ENCODE measurements around the gene TMBIM4.
"Not testable (repeated sequence)": the region's sequence is repeated elsewhere in the genome, so short reads cannot be mapped to it uniquely, and the experiment has no call there.

Gene TMBIM4

DNA sequence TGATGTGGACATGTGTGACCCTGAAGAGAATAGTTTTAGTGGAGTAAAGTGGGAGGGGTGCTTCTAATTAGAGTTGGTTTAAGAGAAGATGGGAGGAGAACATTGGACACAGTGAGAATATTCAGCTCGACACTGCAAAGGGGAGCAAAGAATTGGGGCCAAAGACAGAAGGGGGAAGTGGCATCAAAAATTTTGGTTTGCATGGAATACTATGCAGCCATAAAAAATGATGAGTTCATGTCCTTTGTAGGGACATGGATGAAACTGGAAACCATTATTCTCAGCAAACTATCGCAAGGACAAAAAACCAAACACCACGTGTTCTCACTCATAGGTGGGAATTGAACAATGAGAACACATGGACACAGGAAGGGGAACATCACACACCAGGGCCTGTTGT, 15.0 kb upstream of the TMBIM4 start:
- DNase-seq (ENCODE audit: low read depth in 2 of 2) = not testable (repeated sequence)

DNA sequence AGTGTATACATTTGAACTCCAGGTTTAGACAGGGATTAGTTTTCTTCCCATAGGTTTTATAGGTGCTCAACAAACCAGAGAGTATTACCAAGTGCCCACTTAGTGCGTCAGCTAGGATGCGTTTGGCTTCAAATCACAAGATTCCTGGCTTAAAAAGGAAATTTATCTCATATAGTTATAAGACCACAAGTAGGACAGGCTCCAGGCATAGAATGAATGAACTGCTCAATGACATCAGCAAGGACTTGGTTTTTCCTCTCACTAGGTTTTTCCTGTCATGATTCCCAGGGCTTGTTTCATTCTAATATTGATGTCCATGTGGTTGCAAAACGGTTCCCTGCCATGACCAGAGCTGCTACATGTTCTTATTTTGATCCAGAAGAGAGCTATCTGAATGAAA, 13.2 kb upstream of the TMBIM4 start:
- DNase-seq (ENCODE audit: low read depth in 2 of 2) = no peak

DNA sequence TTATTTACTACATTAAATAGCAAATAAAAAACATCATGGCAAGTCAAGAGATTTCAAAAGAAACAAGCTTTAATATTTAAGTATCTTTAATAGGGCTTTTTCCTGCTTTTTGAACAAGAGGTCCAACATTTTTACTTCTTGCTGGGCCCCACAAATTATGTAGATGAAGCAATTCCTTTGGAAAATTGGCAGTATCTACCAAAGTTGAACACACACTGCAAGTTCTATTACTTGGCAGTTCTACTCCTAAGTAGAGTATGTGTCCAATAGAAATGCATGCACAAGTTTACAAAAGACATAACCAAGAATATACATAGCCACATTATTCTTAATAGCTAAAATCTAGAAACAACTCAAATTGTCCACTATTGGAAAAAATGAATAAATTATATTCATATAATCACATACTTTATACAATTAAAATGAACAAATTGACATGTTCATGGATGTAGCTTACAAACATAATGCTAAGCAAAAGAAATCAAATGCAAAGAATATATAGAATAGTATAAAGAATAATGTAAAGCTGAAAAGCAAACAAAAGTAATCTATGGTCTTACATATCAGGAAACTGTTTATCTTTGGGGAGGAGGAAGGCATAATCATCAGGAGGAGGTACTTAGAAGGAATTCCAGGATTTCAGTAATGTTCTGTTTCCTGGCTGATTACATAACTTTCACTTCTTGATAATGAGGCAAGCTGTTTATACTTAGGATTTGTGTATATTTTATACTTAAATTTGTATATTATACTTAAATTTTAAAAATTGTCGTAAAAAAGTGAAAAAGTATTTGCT, 6.5 kb upstream of the TMBIM4 start:
- no peak for DNase-seq (ENCODE audit: low read depth in 2 of 2)

DNA sequence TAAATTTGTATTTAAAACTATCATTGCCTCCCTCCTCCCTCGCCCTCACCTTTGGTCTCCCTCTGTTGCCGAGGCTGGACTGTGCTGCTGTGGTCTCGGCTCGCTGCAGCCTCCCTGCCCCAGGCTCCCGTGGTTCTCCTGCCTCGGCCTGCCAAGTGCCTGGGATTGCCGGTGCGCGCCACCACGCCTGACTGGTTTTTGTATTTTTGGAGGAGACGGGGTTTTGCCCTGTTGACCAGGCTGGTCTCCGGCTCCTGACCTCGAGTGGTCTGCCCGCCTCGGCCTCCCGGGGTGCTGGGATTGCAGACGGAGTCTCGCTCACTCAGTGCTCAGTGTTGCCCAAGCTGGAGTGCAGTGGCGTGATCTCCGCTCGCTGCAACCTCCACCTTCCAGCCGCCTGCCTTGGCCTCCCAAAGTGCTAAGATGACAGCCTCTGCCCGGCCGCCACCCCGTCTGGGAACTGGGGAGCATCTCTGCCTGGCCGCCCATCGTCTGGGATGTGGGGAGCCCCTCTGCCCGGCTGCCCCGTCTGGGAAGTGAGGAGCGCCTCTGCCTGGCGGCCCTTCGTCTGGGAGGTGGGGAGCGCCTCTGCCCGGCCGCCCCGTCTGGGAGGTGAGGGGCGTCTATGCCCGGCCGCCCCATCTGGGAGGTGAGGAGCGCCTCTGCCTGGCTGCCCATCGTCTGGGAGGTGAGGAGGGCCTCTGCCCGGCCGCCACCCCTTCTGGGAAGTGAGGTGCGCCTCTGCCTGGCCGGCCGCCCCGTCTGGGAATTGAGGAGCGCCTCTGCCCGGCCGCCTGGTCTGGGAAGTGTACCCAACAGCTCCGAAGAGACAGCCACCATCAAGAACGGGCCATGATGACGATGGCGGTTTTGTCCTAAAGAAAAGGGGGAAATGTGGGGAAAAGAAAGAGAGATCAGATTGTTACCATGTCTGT, 4.9 kb upstream of the TMBIM4 start:
- DNase-seq (ENCODE audit: low read depth in 2 of 2) = not testable (repeated sequence)

DNA sequence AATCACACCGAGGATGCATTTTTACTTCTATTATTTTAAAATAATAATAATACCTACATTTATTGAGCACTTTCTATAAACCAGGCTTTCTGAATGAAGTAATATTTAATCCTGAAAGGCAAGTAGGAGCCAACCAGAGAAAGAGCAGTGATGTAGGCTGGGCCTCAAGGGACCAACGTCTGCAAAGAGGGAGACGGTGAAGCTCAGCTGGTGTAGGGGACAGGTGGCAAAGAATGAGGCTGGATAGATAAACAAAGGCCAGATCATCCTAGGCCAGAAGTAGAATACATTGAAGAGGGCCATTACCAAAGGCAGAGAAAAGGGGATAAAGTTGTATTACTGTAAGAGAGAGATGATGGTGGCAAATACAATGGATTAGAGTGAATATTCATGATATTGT, 810 bp upstream of the TMBIM4 start:
- no peak for DNase-seq (ENCODE audit: low read depth in 2 of 2)

DNA sequence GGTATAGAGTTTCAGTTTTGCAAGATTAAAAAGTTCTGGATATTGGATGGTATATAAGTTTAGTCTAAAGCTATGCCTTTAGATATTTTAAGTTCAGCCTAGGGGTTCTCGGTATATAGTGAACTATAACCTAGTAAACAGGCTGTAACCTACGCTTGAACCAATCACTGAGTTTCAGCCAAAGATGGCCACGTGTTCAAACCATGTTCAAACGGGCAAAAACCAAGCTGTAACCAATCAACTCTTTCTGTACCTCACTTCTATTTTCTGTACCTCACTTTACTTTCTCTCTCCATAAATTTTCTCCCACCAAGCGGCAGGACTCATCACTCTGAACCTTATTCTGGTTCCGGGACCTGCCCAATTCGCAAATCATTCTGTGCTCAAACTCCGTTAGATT, 1.4 kb downstream of the TMBIM4 start:
- no peak for DNase-seq (ENCODE audit: low read depth in 2 of 2)

DNA sequence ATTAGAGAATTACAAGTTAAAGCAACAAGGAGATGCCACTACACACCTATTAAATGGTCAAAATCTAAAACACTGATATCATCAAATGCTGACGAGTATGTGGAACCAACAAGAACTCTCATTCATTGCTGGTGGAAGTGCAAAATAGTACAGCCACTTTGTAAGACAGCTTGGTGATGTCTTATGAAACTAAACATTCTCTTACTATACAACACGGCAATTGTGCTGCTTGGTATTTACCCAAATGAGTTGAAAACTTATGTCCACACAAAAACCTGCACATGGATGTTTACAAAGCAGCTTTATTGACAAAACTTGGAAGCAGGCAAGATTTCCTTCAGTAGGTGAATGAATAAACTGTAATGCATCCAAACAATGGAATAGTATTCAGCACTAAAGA, 3.2 kb downstream of the TMBIM4 start:
- no peak for DNase-seq (ENCODE audit: low read depth in 2 of 2)

DNA sequence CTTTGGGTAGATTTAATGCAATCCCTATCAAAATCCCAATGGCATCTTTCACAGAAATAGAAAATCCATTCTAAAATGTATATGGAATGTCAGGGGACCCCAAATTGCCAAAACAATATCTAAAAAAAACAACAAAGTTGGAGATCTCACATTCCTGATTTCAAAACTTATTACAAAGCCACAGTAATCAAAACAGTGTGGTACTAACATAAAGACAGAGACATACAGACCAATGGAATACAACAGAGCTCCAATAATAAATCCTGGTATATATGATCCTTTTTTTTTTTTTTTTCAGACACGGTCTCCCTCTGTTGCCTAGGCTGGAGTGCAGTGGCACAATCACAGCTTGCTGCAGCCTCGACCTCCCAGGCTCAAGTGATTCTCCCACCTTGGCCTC, 4.7 kb downstream of the TMBIM4 start:
- DNase-seq (ENCODE audit: low read depth in 2 of 2) = no peak

DNA sequence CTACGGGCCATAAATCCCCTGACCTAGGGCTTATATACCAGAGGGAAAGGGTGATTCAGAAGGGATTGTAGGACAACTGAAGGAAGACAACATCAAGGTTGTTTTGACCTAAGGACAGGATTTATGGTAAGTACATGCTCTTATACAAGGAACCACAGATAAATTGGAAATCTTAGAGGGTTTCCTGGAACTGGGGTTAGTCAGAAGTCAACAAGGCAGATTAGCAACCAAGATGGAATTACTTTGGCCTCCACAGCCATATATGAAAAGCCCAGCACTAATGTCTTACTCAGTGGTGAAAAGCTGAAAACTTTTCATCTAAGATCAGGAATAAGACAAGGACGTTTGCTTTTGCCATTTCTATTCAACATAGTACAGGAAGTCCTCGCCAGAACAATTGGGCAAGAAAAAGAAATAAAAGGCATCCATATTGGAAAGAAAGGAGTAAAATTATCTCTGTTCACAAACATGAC, 5.4 kb downstream of the TMBIM4 start:
- DNase-seq (ENCODE audit: low read depth in 2 of 2) = no peak

DNA sequence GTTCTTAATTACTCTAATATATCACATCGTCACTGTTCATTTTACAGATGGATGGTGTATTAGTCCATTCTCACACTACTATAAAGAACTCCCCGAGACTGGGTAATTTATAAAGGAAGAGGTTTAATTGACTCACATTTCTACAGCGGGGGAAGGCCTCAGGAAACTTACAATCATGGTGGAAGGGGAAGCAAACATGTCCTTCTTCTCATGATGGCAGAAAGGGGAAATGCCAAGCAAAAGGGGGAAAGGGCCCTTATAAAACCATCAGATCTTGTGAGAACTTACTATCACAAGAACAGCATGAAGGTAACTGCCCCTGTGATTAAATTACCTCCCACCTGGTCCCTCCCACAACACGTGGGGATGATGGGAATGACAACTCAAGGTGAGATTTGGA, 6.5 kb downstream of the TMBIM4 start:
- no peak for DNase-seq (ENCODE audit: low read depth in 2 of 2)

DNA sequence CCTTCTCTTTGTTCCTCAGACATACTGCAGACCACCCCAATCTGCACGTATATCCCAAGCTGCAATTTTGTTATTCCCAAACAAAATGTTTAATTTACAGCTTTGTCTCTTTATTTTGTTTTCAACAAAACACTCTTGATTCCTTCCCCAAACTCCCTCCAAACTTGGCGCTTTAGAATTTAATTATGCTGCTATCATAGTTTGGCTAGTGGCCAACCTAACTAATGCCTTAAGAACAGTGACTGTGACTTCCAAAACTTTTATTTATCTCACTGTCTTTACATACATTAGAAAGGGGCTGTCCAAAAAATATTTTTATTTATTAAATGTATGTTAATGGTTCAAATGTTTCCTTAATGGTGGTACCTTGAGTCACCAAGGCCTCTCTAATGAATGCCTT, 7.1 kb downstream of the TMBIM4 start:
- DNase-seq (ENCODE audit: low read depth in 2 of 2) = no peak

DNA sequence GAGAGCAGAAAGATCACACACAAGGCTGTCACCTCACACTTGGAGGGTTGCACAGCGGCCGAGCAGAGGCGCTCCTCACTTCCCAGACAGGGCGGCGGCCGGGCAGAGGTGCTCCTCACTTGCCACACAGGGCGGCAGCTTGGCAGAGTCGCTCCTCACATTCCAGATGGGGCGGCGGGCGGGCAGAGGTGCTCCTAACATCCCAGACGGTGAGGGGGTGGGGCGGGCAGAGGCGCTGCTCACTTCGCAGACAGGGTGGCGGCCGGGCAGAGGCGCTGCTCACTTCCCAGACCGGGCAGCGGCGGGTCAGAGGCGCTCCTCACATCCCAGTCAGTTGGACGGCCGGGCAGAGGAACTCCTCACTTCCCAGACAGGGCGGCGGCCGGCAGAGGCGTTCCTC, 9.1 kb downstream of the TMBIM4 start:
- no peak for DNase-seq (ENCODE audit: low read depth in 2 of 2)

DNA sequence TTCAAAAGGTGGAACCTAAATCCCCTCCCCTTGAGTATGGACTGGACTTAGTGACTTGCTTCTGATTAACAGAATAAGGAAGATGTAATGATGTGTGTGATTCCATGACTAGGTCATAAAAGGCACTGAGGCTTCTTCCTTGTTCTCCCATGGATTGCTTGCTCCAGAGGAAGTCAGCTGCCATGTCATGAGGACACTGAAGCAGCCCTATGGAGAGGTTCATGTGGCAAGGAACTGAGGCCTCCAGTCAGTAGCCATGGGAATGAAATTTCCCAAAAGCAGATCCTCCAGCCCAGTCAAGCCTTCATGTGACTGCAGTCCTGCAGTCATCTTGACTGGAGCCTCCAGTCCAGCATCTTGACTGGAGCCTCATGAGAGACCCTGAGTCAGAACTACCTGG, 10.7 kb downstream of the TMBIM4 start:
- no peak for DNase-seq (ENCODE audit: low read depth in 2 of 2)

DNA sequence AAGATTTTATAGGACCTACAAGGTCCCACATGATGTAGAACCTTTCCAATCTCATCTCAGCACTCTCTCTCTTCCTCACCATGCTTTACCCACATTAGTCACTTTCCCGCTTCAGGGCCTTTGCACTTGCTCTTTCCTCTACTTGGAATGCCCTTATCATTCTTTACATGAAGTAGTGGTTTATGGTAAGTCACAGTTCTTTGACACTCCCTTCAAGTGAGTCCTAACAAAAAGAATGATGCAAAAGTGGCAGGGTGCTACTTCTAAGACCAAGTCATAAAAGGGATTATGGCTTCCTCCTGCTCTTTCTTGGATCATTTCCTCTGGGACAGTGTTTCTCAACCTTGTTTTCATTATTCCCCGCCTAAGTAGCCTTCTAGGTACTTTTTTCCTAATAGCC, 13.1 kb downstream of the TMBIM4 start:
- DNase-seq (ENCODE audit: low read depth in 2 of 2) = no peak

DNA sequence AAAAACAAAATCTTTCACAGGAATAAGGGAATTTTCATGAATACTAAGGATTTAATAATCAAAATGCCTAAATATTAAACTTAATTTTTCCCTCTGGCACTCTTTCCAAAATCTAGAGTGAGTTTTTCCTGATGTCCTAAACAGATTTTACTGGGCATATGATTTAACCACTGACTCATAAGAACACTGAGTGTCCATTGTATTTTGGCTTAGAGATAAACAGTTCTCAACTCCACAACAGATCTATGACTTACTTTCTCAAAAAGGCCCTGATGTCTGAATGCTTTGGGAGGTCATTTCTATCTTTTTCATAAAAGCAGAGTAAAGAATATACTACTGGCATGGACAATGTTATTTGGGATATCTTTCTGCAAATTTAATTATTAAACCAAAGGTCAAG, 15.0 kb downstream of the TMBIM4 start:
- DNase-seq (ENCODE audit: low read depth in 2 of 2) = no peak

DNA sequence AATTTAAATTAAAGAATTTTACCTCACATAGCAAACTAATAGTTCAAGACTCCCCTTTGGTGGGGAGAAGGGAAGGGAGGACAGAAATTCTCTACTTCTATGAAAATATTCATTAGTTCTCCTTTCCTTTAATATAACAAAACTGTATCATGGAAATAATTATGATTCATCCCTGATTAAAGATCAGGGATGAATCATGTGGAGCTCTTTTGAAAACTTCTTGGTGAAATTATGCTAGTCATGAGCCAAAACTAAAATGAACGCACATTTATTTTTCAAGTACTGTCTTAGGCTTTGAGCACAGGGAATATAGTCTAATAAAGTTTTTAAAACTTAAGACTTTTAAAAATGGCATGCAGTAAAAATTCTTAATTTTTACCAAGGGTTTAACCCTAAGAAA, 17.1 kb downstream of the TMBIM4 start:
- no peak for DNase-seq (ENCODE audit: low read depth in 2 of 2)

DNA sequence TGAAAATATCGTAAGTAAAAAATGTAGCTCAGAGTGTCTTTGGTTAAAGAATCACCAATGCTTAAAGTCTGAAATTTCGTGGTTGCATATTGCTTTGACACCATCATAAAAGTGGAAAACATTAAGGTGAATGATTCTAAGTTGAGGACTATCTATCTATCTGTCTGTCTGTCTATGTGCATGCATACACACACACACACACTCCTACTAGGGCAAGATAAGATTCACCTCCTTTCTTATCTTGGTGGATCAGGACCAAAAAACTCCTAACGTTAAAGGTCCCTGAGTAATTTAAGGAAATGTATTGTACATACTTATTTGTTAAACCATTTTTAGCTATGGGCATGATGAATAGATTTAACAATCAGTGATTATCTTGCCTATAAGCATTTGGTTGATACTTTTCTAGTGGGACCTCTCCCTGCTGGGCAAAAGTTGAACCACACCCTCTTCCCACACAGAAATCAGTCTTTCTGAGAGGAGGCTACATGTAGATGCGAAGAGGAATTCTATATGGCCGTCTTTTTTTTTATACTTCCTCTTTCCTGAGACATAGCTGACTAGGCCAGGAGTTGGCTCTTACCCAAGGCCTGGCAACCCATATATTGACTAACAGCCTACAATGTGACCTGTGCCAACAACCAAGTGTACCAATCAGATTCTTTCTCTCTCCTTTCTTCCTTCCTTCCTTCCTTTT, 19.9 kb downstream of the TMBIM4 start:
- DNase-seq (ENCODE audit: low read depth in 2 of 2) = no peak

DNA sequence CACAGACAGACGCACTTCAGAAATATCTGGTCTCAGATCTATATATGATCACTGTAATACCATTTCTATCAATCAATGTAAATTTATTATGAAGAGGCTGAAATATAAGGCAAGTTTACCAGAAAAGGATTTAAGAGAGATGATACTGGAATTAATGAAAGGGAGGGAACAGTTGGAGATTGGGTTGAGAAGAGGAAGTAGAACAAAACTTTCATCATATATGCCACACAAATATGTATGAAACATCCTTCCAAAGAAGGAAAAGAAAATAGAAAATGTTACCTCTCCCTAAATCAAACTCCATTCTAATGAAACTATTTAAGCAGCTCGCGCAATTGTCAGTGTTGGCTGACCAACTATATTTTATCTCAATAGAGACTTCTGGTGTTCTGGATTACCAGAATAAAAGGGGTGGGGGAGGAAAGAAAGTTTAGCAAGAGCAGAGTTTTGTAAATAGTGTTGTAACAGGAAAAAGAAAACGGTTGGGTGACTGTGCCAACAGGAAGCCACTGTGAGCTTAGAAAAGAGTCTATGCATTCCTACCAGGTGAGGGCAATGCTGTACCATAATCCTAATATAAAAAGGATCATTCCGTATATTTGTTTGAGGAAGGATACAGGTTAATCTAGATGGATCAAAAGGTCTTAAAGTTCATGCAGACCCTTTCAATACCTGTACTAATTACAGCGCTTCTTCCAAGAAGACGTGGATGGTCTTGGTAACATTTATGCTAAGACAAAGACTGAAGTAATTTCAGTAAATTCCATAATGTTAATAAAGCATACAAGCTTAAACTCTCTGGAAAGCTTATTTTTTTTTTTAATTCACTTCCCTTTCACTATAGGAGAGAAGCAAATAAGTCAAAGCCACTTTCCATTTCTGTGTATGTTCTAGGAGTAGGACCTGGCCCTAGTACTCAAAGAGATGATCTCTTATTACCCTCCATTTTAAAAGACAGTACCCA, 24.7 kb downstream of the TMBIM4 start:
- DNase-seq (ENCODE audit: low read depth in 2 of 2) = no peak

DNA sequence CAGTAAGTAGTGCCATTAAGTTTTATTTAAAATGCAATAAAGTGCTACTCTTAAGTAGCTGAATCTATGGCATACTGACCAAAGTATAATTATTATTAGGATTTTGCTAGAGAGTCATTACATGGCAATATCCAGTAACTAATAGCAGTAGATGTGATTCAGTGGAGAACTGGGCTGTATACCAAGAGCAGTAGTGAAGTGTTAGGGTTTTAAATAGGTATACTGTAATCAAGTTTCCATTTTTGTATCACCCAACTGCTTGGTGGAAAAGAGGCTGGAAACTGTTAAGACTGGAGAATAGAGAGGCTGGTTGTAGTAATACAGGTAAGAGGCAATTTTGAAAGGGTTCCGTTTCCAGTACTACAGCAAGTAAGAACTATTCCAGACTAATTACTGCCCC, 25.9 kb downstream of the TMBIM4 start:
- DNase-seq (ENCODE audit: low read depth in 2 of 2) = no peak

DNA sequence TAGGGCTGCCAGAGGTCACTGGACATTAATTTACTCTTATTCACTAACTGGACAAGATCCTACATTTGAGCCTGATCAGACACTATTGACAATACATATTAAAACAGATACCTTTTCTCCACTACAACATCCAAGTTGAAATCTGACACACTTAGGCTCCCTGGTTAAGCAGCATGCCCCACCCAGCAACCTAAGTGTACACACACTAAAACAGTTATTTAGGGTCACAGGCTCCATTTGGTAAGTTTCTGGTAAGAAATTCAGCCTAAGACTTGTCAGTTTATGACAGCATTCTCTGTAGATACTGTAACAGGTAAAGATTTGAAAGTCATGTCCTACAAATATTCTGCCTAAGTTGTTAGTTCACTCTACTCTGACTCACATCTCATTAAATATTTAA, 27.0 kb downstream of the TMBIM4 start:
- DNase-seq (ENCODE audit: low read depth in 2 of 2) = no peak

DNA sequence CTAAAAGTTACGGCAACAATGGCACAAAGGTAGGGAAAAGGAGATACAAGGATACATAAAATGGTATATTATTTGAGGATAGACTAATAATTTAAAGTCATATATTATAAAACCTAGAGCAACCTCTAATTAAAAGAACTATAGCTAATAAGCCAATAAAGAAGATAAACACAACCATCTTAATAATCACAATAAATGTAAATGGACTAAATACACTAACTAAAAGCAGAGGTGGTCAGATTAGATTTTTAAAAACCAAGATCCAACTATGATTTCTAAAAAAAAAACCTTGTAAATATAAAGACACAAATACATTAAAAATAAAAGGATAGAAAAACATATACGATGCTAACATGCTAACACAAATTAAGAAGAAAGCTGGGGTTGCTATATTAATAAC, 28.5 kb downstream of the TMBIM4 start:
- no peak for DNase-seq (ENCODE audit: low read depth in 2 of 2)
